Cardiac septum (tissue), 1 donor: ENCODE results near the gene CNOT3. TPM values are rescaled to one million over a fixed set of nuclear protein-coding genes. Genes with fewer than 3 reads are reported as not detected.
"Not testable (repeated sequence)": the region's sequence is repeated elsewhere in the genome, so short reads cannot be mapped to it uniquely, and the experiment has no call there.

Experiments used
- DNase-seq: peaks from one replicate; pipeline ENCODE4 v3.0.0-alpha.2; 2020; ENCODE audit warnings: low spot score
- intact Hi-C: fragments of 100-400 bp; cut with DNase I; formaldehyde crosslinking; loops from one replicate; pipeline ENCODE4 v1.14.0; 2022
- total RNA-seq: library from RNA; stranded (reverse); fragmentation: NEBNext Ultra II Directional; extraction: Animal tissue kit (Norgen Biotek cat#: 25700); gene quantifications from one replicate; pipeline ENCODE4 v1.2.1, GENCODE V29; 2021
- donor health status: DM: no; HTN: no; CAD: no.

Gene CNOT3
- total RNA-seq, 1 donor from 2014 or later, result 22.3 TPM

- DNase-seq, result peak; percentile 85
- intact Hi-C loops, result no loop called here
These were observed 50.8 kb downstream of the CNOT3 start for GRCh38 chr19:54188215-54188871.

DNA sequence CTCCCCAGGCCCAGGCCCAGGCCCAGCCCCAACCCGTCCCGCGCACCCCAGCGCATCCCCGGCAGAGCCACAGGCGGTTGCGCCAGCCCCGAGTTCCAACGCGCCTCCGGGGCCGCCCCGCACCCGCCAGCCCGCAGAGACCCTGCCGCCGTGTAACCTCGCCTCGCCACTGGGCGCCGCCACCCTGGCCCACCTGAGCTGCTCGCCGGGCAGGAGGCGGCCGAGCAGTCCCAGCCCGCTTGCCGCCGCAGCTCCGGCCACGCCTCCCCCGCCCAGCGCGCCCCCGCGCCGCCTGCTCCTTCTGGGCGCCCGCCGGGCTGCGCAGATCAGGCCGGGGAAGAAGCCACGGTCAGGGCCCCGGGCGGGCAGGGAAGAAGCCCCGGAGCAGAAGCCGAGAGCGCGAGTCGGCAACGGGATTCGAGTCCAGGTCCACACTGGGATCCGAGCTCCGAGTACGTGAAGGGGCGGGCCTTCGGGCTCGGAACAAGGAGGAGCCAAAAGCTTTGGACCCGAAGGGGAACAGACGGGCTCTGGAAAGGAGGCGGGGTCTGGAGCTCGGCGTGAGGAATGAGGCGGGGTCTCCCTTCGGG is 51.7 kb downstream of the CNOT3 start, which contains the start of gene MBOAT7:
Gene MBOAT7, minus strand, starts transcription at position 436 of the 590 bp plus-strand sequence. CDS start 1,072 bp downstream, outside the sequence.
- DNase-seq, result no peak
- intact Hi-C loops, result no loop called here

DNA sequence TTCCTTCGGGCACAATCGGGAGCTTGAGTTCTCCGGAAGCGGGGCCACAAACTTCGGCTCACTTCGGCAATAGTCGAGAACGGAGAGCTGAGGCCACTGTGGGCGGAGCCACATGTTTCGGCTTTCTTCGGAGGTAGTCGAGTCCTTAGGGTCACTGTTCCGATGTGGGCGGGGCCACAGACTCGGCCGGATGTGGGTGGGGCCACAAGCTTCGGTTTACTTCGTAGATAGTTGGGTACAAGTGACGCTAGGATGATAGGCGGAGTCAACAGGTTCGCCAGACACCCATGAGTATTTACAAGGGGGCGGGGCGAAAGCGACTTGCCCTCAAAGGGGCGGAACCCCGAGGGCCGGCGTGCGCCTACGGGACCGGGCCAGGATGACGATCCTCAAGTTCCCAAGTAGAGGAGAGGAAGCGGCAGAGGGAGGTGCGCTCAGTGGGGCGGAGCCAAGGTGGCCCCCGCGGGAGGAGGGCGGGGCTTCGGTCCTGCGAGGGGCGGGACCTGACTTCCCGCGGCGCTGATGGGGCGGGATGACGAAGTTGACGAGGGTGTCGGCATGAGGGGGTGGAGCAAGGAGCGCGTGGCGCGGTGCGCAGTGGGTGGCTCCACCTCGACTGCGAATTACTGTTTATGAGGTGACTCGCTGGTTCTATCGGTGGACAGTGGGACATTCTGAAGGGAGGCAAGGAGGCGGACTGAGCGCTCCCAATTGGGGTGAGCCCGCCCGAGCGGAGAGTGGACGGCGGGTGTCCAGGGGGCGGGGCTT is 52.4 kb downstream of the CNOT3 start:
- intact Hi-C loops, result loop anchor here (2.0 kb wide), 1 partner anchor 15 kb away; no protein-coding TSS in a partner anchor
- peak; percentile 100 for DNase-seq

- peak; percentile 100 for DNase-seq
- intact Hi-C loops, result loop anchor here (1.0 to 2.0 kb wide), 2 partner anchors 10 to 14 kb away; partner anchors contain the start of gene RPS9
These were observed 53.0 kb downstream of the CNOT3 start for GRCh38 chr19:54190503-54191010.

DNA sequence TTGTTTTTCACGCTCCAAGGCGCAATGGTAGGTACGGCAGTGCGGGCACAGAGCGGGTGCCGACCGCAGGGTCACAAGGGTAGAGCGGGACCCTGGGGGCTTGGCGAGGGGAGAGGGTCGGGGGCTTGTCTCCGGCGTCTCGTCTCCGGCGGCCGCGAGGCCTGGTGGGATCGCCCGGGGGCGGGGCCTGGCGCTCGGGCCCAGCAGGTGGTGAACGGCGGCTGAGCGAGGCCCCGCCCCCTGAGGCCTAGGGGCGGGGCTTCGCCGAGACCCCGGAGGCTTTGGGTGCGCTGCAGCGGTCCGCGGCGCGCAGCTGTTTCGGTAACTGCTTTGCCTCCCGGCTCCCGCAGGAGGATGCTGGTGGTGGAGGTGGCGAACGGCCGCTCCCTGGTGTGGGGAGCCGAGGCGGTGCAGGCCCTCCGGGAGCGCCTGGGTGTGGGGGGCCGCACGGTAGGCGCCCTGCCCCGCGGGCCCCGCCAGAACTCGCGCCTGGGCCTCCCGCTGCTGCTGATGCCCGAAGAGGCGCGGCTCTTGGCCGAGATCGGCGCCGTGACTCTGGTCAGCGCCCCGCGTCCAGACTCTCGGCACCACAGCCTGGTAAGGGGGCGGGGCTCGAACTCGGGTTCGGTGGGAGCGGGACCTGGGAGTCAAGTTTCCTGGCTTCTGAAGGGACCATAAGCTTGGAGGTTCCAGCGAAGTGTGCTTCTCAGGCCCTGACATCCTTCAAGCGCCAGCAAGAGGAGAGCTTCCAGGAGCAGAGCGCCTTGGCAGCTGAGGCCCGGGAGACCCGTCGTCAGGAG is 53.6 kb downstream of the CNOT3 start, which contains the start of gene TSEN34:
Gene TSEN34, plus strand, starts transcription at position 298 of the 800 bp plus-strand sequence. Its CDS starts 57 bp downstream, at position 355.
- intact Hi-C loops, result loop anchor here (1.0 to 2.0 kb wide), 2 partner anchors 9 to 14 kb away; partner anchors contain the start of gene RPS9
- DNase-seq, result peak; percentile 96

DNA sequence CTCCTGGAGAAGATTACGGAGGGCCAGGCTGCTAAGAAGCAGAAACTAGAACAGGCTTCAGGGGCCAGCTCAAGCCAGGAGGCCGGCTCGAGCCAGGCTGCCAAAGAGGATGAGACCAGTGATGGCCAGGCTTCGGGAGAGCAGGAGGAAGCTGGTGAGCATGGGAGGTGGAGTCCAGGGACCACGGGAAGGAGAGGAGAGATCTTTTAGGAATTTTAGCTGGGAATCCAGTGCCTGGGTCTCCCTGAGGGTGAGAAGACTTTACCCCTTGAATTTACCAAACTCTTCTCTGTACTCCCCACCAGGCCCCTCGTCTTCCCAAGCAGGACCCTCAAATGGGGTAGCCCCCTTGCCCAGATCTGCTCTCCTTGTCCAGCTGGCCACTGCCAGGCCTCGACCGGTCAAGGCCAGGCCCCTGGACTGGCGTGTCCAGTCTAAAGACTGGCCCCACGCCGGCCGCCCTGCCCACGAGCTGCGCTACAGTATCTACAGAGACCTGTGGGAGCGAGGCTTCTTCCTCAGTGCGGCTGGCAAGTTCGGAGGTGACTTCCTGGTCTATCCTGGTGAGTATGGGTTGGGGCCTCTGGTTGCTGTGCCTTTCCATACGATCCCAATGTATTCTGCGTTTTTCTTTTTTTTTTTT is 54.4 kb downstream of the CNOT3 start:
- intact Hi-C loops, result loop anchor here (1.0 to 2.0 kb wide), 2 partner anchors 8 to 13 kb away; partner anchors contain the start of gene RPS9

DNA sequence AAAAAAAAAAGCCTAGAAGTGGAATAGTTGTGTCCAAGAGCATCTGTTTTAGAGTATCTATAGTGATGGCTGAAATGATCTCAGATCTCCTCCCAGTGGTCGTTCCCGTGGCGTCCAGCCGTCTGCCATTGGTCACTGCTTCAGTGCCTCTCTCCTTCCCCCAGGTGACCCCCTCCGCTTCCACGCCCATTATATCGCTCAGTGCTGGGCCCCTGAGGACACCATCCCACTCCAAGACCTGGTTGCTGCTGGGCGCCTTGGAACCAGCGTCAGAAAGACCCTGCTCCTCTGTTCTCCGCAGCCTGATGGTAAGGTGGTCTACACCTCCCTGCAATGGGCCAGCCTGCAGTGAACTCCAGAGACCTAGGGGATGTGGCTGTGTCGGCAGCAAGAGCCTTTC is 55.4 kb downstream of the CNOT3 start:
- no peak for DNase-seq
- intact Hi-C loops, result no loop called here

More for the DNA sequence above, 54.4 kb downstream of the CNOT3 start:
- DNase-seq, result no peak

- intact Hi-C loops, DNase-seq: not testable (repeated sequence)
These were observed 56.9 kb downstream of the CNOT3 start for GRCh38 chr19:54194463-54194862.

- intact Hi-C loops, result no loop called here
These were observed 59.0 kb downstream of the CNOT3 start for GRCh38 chr19:54196536-54196935.

GRCh38 chr19:54197121-54197520 is 59.6 kb downstream of the CNOT3 start:
- intact Hi-C loops, result no loop called here
- DNase-seq, result no peak

More at GRCh38 chr19:54196536-54196935, 59.0 kb downstream of the CNOT3 start:
- DNase-seq, result no peak

GRCh38 chr19:54199401-54199800 is 61.8 kb downstream of the CNOT3 start:
- DNase-seq, result no peak
- intact Hi-C loops, result no loop called here

DNA sequence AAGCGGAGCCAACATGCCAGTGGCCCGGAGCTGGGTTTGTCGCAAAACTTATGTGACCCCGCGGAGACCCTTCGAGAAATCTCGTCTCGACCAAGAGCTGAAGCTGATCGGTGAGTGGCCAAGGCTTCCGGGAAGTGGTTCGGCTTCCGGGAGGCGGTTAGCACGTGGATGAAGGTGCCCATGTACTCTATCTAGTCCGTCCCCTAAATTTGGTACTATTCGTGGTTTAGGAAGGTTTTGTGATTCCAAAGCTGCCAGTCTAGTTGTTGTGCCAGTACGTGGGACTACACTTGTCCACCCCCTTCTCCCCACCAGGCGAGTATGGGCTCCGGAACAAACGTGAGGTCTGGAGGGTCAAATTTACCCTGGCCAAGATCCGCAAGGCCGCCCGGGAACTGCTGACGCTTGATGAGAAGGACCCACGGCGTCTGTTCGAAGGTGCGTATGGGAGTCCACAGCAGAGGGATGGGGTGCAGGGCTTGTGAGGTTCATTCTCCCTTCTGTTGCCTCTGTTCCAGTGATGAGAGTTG is 63.7 kb downstream of the CNOT3 start:
- intact Hi-C loops, result loop anchor here (5.0 to 10.0 kb wide), 2 partner anchors 39 to 244 kb away; partner anchors contain the start of gene LENG8
- no peak for DNase-seq

DNA sequence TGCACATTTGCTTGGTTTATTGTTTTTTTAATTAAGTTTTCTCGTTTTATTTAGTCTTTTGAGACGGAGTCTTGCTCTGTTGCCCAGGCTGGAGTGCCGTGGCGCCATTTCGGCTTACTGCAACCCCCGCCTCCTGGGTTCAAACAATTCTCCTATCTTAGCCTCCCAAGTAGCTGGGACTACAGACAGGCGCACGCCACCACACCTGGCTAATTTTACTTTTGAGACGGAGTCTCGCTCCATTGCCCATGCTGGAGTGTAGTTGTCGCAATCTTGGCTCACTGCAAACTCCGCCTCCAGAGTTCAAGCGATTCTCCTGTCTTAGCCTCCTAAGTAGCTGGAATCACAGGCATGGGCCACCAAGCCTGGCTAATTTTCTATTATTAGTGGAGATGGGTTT is 64.4 kb downstream of the CNOT3 start:
- no peak for DNase-seq
- intact Hi-C loops, result loop anchor here (5.0 to 10.0 kb wide), 2 partner anchors 40 to 243 kb away; partner anchors contain the start of gene LENG8

- DNase-seq, result no peak
- intact Hi-C loops, result loop anchor here (5.0 to 10.0 kb wide), 2 partner anchors 41 to 242 kb away; partner anchors contain the start of gene LENG8
These were observed 65.6 kb downstream of the CNOT3 start for GRCh38 chr19:54203151-54203611.

- intact Hi-C loops, result loop anchor here (2.0 to 10.0 kb wide), 3 partner anchors 14 to 240 kb away; partner anchors contain the start of genes LENG8 and TSEN34
These were observed 67.4 kb downstream of the CNOT3 start for GRCh38 chr19:54204767-54205468.

More at GRCh38 chr19:54204767-54205468, 67.4 kb downstream of the CNOT3 start:
- DNase-seq, result no peak
